ENCODE results near the gene OXCT1. TPM values are rescaled to one million over a fixed set of nuclear protein-coding genes. Genes with fewer than 3 reads are reported as not detected.
A peak's percentile ranks its signal among the peaks of the same experiment; 100 is the strongest.

Gene OXCT1
- total RNA-seq, 1 experiment from 2014 or later, result 14.2 TPM

GRCh38 chr5:41906151-41906550 lies 35.9 kb upstream of the OXCT1 start:
- Mint-ChIP-seq H3K4me1 (ENCODE audit: low read depth, unreplicated experiment) (peaks cover 20% of the 10 kb centered on the region), H3K9me3 (ENCODE audit: low read depth, unreplicated experiment) (no peaks in the 10 kb centered on the region), H3K27me3 (ENCODE audit: unreplicated experiment) (no peaks in the 10 kb centered on the region), H3K36me3 (ENCODE audit: insufficient read depth, unreplicated experiment) (peaks cover 40% of the 10 kb centered on the region), H3K4me3 (ENCODE audit: low read depth, unreplicated experiment) (no peak overlapping the region), H3K27ac (ENCODE audit: unreplicated experiment) (no peak overlapping the region)
- CTCF ChIA-PET, result no interaction called here
- TF ChIP-seq CTCF (IDR thresholded peaks at IDR 0.05; ENCODE audit: unreplicated experiment), result no peak
- DNase-seq, result no peak
- BruUV-seq (replicated peaks), result no TSS peak
- intact Hi-C loops (cut with micrococcal nuclease; ENCODE audit: unreplicated experiment), result no loop called here

DNA sequence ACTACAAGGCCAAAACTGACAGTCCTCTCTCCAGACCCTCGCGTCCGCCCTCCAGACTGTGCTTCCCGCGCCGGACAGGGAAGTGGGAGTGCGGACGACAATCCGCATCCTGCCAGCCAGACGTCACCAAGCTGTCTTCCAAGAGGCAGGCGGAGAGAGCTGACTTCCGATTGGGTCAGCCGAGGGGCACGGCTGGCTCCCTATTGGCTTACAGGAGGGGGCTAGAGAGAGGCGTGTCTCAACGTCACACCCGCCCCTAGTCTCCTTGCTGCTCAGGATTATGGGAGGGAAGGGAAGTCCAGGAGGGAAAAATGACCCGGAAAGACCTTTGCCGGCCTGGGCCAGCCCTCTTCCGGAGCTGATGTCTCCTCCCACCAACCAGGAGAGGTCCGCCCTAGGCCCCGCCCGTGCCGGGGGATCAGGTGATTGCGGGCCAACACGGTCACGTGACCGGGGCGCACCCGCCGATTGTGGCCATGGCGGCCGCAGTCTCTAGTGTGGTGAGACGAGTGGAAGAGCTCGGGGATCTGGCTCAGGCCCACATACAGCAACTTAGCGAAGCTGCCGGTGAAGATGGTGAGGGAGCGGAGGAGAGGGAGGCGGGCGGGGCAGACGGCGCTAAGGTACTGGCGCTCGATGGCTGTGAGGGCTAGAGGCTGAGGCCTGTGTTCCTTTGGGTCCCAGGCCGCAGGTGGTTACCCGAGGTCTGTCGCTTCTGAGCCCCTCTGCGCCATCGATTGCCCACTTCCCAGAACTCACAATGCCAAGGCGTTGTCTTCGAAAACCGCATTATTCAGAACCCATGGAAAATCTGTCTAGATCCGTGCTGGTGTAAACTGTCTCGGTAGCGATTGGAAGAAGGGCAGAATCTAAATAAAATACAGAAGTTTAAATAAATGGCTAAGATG lies 33.9 kb upstream of the OXCT1 start, which contains the start of gene RIMOC1:
RIMOC1 (plus strand) TSS at position 453 of the 908 bp plus-strand sequence; CDS start at position 477, 24 bp downstream.
- Mint-ChIP-seq H3K27ac (ENCODE audit: unreplicated experiment) (peak within 1 kb of the TSS; percentile 99), H3K9me3 (ENCODE audit: low read depth, unreplicated experiment) (no peaks in the 10 kb centered on the region), H3K4me3 (ENCODE audit: low read depth, unreplicated experiment) (peak within 1 kb of the TSS; percentile 88), H3K27me3 (ENCODE audit: unreplicated experiment) (no peaks in the 10 kb centered on the region), H3K36me3 (ENCODE audit: insufficient read depth, unreplicated experiment) (peaks cover 31% of the 10 kb centered on the region), H3K4me1 (ENCODE audit: low read depth, unreplicated experiment) (peaks cover 20% of the 10 kb centered on the region)
- intact Hi-C loops (cut with micrococcal nuclease; ENCODE audit: unreplicated experiment), result loop anchor here (2.0 kb wide), 1 partner anchor 21 kb away; the partner anchor contains the start of gene FBXO4
- TF ChIP-seq CTCF (IDR thresholded peaks at IDR 0.05; ENCODE audit: unreplicated experiment), result no peak
- no TSS peak for BruUV-seq (replicated peaks)
- peak; percentile 98 for DNase-seq
- CTCF ChIA-PET, result interaction anchor here (0.5 to 1.6 kb wide), 7 partner anchors 11 to 1005 kb away, joined by 3 to 12 read pairs (median 4); partner anchors contain the start of gene FBXO4

GRCh38 chr5:41903382-41903891 lies 33.2 kb upstream of the OXCT1 start:
- Mint-ChIP-seq H3K27me3 (ENCODE audit: unreplicated experiment) (no peaks in the 10 kb centered on the region), H3K4me3 (ENCODE audit: low read depth, unreplicated experiment) (peak overlapping the region; percentile 88), H3K4me1 (ENCODE audit: low read depth, unreplicated experiment) (peaks cover 20% of the 10 kb centered on the region), H3K9me3 (ENCODE audit: low read depth, unreplicated experiment) (no peaks in the 10 kb centered on the region), H3K27ac (ENCODE audit: unreplicated experiment) (peak overlapping the region; percentile 99), H3K36me3 (ENCODE audit: insufficient read depth, unreplicated experiment) (peaks cover 31% of the 10 kb centered on the region)
- TSS peak; percentile 99 for BruUV-seq (replicated peaks)
- intact Hi-C loops (cut with micrococcal nuclease; ENCODE audit: unreplicated experiment), result no loop called here
- no peak for DNase-seq
- TF ChIP-seq CTCF (IDR thresholded peaks at IDR 0.05; ENCODE audit: unreplicated experiment), result no peak
- CTCF ChIA-PET, result interaction anchor here (0.9 to 1.6 kb wide), 5 partner anchors 22 to 1005 kb away, joined by 3 to 12 read pairs (median 4); partner anchors contain the start of gene FBXO4

- no peak for DNase-seq
- H3K4me1 Mint-ChIP-seq (ENCODE audit: low read depth, unreplicated experiment), result peaks cover 6% of the 10 kb centered on the region
- H3K36me3 Mint-ChIP-seq (ENCODE audit: insufficient read depth, unreplicated experiment), result no peaks in the 10 kb centered on the region
- no peak overlapping the region for H3K4me3 Mint-ChIP-seq (ENCODE audit: low read depth, unreplicated experiment)
- peaks cover 33% of the 10 kb centered on the region for H3K27me3 Mint-ChIP-seq (ENCODE audit: unreplicated experiment)
- peaks cover 2% of the 10 kb centered on the region for H3K9me3 Mint-ChIP-seq (ENCODE audit: low read depth, unreplicated experiment)
- CTCF ChIA-PET, result no interaction called here
- H3K27ac Mint-ChIP-seq (ENCODE audit: unreplicated experiment), result no peak overlapping the region
- no peak for TF ChIP-seq CTCF (IDR thresholded peaks at IDR 0.05; ENCODE audit: unreplicated experiment)
- BruUV-seq (replicated peaks), result no TSS peak
- intact Hi-C loops (cut with micrococcal nuclease; ENCODE audit: unreplicated experiment), result no loop called here
Observed at GRCh38 chr5:41896230-41896629, 26.0 kb upstream of the OXCT1 start.

Data from Calu3 (cell line).